GM19397 (cell line): ENCODE data around the gene RING1.

ENCODE experiments used
- ATAC-seq: cut with Tn5 transposase; IDR thresholded peaks from one replicate; pipeline ENCODE4 v1.9.1; 2021; ENCODE audit warnings: mild to moderate bottlenecking, moderate library complexity; ENCODE audit not compliant: unreplicated experiment

RING1 gene

GRCh38 chr6:33208091-33208967, at the start of gene RING1:
TSS of gene RING1 (plus strand) at chr6:33208500. CDS start at chr6:33208823, 323 bp downstream.
- peak; percentile 65 for ATAC-seq

GRCh38 chr6:33160096-33160495, 48.2 kb upstream of the RING1 start:
- ATAC-seq: no peak

DNA sequence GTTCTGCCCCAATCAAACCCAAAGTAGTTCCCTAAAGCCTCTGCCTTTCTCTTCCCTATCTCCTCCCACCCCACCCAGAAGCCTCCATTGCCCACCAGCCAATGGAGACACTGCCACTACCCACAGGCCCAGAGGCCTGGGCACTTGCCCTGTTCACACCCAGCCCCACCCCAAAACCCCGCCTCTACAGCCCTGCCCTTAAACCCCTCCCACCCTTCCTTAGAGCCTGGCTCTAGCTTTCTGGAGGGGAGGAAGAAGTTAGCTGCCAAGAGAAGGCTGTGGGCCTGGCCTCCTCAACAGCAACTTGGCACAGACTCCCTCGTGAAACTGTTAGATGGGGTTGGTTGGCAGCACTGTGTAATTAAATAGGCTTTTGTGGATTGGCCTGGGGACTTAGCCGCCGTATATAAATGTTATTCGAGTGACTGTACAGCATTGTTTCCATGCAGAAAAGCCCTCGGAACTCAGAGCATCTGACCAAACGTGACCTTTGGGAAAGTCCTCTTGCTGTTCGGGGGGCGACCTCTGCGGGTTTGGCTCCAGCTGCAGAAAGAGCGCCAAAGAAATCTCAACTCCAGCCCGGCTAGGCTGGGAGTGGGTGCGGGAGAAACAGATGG, 47.5 kb upstream of the RING1 start:
- no peak for ATAC-seq

DNA sequence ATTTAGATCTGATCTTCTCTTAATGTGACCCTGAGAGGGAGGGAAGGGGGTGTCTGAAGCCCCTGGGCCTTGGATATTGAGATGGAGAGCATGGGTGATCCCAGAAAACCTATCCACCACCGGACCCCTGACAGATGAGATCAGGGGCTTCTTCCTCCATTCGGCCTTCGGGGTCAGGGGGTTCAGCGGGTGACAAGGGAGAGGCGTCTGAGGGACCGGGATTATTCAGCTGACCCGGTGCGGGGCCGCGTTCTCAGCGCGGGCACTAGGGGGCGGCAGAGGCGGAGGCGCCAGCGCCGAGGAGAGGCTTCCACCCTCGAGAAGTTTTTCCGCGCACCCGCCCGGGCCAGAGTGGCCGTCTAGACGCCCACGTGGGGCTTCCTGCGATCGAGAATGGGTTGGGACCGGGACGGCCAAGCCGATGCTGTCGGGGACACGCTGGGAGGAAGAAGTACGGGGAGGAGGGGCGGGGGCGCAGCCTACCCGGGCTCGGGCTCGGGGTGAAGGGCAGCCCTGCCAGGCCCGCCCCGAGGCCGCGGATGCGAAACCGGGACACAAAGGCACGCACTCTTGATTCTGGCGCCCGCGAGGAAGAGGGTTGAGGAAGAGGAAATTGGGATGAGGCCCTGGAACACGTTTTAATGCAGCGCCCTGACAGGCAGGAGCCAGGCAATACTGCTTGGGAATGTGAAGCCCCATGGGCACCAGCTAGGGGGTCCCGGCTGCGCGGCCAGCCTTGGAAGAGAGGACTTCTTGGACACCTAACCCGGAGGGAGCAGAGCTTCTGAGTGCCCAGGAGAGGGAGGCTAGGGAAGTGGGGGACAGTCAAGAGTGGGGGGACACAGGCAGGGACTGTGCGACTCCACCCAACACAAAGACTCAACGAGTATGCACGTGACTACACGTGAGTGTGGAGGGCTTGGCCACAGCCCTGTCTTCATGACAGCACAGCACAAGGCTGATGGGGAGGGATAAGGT, 46.7 kb upstream of the RING1 start:
- peak; percentile 60 for ATAC-seq

- ATAC-seq: no peak
Measured at GRCh38 chr6:33163540-33163939, 44.8 kb upstream of the RING1 start.

- no peak for ATAC-seq
Measured at GRCh38 chr6:33164176-33164575, 44.1 kb upstream of the RING1 start.

- ATAC-seq: no peak
Measured at GRCh38 chr6:33164665-33165373, 43.5 kb upstream of the RING1 start.

DNA sequence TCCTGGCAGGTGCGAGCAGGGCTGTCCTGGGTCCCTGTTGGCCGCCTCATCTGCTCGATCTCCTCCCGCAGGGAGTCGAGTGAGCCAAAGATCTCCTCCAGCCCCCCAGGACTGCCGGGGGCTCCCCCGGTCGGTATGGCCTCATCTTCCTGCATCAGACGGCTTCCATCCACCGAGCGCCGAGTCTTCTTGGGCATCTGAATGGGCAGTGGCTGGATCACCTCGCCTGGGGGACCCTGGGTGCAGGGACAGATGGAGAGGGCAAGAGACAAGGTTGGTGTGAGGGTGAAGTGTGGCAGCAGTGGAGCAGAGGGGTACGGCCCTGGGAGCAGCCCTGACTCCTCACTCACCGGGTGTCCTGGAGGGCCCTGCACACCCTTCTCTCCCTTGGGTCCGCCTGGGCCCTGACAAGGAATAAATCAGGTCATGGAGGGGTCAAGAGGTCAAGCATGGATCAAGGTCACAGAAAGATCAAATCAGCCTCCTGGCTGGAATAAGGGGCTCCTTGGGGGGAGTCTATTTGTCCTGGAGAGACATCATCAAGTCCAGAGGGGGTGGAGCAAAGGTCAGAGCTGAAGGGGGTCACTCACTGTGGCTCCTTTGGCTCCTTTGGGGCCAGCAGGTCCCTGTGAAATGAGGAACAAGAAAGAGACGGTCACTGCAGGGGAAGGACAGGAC, 42.6 kb upstream of the RING1 start:
- no peak for ATAC-seq

DNA sequence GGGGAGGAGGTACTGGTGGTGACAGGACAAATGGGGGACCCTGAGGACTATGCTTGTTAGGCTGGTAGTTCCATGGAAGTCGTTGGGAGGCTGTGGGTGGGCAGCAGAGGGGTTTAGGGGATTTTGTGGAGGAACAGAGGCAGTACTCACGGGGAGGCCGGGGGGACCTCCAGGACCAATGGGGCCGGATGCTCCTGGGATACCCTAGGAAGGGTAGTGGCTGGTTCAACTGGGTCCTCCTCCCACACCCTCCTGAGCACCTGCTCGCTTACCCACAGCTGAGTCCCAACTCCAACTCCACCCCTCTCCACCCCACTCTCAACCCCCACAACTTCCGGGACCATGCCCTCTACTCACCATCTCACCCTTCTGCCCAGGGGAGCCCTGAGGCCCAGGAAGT, 41.9 kb upstream of the RING1 start:
- ATAC-seq: no peak

DNA sequence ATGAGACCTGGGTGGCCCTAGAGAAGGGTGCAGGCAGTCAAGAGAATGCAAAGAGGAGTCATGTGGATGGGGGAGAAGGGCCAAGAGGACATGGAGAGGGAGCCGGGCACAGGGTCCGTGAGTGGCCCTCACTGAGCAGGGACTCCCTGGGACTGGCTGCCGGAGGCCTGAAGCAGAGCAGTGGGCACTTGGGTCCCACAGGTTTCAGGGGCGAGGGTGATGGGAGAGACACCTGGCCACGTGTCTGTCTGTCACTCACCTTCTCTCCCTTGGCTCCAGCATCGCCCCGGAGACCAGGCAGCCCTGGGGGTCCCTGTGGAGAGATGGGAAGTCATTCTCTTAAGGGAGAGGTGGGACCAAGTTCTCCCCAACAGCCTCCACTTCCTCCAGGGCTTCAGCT, 41.5 kb upstream of the RING1 start:
- no peak for ATAC-seq

DNA sequence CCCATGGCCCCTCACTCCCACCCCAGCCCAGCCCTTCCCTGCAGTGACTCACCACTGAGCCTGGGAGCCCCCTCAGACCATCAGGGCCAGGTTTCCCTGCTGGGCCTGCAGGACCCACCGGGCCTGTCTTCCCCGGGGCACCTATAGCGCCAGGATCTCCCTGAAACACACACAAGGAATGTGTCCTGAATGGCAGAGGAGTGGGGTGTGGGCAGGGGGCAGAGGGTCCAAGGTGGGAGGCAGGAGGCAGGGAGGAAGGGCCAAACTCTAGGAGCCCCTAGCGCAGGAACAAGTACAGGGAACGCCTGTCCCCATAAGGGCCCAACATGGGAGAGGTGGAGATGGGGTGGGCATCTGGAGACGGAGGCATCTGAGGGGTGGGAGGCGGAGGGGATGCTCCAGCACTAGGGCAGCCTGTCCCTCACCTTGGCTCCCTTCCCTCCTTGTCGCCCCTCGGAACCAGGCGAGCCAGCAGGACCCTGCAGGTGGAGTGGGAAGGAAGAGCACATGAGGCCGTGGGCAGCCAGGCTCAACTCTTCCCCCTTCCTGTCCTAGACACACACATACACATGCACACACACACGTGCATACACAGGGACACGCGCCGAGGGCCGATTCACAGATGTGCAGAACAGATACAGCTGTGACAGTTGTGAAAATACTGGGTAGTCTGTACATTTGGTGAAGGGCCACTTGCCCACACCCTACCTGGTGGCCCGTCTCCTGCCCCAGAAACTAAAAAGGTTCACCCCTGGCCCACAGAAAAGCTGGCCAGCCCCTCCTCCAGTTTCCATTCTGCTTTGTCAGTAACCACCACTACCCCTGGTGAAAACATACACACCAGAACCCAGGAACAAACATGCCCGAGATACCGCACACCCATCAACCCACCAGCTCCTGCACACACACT, 40.7 kb upstream of the RING1 start:
- no peak for ATAC-seq

- no peak for ATAC-seq
Measured at GRCh38 chr6:33168284-33168601, 40.1 kb upstream of the RING1 start.

DNA sequence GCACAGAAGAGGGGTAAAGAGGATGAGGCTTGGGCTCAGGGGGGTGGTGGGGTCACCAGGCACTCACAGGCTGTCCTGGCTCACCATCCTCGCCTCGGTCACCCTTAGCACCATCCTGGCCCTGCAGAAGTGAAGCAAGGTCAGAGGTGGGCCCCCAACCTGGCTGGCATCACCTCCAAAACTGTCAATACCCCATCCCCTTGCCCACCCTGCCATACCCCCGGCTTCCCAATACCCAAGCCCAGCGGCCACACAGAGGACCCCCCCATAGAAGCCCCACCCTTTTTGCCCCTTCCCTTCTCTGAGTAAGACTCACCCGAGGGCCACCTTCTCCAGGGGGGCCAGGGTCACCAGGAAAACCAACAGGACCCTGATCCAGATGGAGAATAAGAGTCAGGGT, 39.7 kb upstream of the RING1 start:
- no peak for ATAC-seq

DNA sequence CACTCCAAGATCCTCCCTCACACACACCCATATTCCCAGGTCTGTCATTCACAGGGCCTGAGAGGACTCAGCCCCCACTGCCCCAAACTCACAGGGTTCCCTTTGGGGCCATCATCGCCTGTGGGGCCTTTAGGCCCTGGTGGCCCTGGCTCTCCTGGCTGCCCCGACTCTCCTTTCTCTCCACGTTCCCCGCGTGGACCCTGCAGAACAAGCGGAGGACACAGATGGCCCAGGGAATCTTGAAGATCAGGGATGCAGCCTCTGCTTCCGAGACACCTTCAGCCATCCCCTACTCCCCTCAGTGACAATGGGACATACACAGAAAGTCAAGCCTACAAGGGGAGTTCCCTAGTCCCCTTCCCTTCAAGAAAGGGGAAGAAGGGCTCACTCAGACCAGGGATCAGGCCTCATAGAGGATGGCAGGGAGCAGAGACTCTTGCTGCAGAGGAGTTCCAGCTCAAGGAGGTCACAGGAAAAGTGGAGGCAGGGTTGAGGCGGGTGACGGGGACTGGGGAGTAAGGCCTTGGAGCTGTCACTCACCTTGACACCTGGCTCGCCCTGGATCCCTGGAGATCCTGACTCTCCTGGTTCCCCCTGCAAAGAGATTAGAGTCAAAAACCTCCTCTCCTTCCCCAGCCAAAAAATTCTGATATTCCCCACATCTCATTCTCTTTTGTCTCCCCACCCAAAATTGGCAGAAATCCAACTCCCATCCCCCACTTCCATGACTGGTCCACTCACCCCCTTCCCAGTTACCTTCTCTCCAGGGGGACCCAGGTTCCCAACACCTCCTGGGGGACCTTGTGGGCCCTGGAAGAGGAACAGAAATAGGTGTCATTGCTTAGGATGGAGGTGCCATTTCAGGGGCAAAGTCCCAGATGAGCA, 38.8 kb upstream of the RING1 start:
- ATAC-seq: no peak

GRCh38 chr6:33170176-33171015, 37.9 kb upstream of the RING1 start:
- ATAC-seq: no peak

DNA sequence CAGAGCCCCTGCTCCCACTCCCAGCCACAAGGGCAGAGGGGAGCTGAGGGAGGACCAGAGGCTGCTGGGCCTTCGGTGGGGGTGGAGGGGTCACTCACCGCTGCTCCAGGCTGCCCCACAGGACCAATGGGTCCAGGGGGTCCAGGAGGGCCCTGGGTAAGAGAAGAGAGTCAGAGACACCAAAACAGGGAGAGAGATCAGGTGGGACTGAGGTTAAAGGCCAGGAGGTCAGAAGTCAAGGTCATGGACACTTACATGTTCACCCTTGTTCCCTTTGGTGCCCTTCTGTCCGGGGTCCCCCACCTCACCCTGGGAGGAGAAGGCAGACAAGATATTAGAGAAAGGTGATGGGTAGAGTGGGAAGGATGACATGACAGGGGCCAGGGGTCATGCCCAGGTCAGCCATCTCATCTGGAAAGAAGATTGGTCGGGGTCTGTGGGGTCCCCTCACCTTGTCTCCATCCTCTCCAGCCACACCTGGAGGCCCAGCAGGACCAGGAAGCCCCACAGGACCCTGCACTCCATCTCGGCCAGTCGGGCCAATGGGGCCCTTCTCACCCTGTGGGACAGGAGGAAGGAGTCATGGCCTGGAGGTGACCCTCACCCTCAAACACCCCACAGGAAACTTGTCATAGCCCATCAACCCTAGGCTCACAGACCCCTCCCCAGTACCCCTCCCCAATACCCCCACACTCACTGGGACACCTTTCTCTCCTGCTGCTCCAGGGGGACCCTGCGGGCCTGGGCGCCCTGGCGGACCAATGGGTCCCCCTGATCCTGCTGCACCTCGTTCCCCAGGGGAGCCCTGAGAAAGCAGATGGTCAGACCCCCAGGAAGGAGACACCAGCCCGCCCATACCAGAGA, 37.1 kb upstream of the RING1 start:
- ATAC-seq: no peak
